ENCODE results near the gene CHRND. TPM values are rescaled to one million over a fixed set of nuclear protein-coding genes. Genes with fewer than 3 reads are reported as not detected.

The CHRND gene
- total and polyA plus RNA-seq, 2 of the 8 experiments (the other 6 are each of a cell fraction or from before 2014, with no cell fraction given) = 0.24 TPM; not detected in 1

DNA sequence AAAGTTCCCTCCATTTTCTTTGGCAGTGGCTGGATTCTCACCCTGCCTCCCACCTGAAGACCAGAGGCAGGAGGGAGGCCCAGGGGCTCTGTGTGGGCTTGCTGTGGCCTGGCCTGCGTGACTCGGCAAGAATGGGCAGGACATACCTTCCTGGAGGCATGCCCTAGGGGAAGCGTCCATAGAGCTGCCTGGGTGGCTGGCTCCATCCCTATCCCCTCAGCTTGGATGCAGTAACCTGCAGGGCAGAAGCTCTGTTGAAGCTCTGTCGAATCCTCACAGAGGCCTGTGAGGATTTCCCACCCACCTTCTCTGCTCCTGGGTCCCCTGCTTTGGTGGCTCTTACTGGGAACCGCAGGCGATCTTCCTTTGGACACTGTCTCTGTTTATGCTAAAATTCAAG is 7.1 kb upstream of the CHRND start:
- Histone ChIP-seq H2BK15ac (ENCODE audit: low read length) (no peak overlapping the region), H3K27me3 (replicated peaks in 1 of 4; ENCODE audit: control insufficient read depth in 3 of 4, extremely low read depth in 1 of 4, insufficient read depth in 3 of 4, low read length in 3 of 4) (peaks cover 18 to 31% (median 29%) of the 10 kb centered on the region in 4 experiments)
- no peak for FAIRE-seq

More for the DNA sequence above, 7.1 kb upstream of the CHRND start:
- Histone ChIP-seq H3K4ac (replicated peaks; ENCODE audit: insufficient read length, low read depth, low read length) (no peak overlapping the region), H3K23me2 (ENCODE audit: low read depth, low read length) (peaks cover 6% of the 10 kb centered on the region; the same call in 1 of the 2 replicates), H2AK5ac (ENCODE audit: low read depth, low read length) (no peak overlapping the region), H3K9ac (replicated peaks in 1 of 4; ENCODE audit: extremely low read depth in 1 of 4, low read depth in 3 of 4, low read length in 3 of 4) (no peak overlapping the region), H3K4me3 (ENCODE audit: extremely low read depth in 1 of 4, insufficient read depth in 2 of 4, low read depth in 3 of 4, low read length in 4 of 4) (no peak overlapping the region), H3K14ac (ENCODE audit: insufficient read length) (no peak overlapping the region), H2BK20ac (ENCODE audit: low read length) (no peak overlapping the region), H4K91ac (replicated peaks; ENCODE audit: insufficient read length, low read length) (peak overlapping the region; percentile 37), H2BK120ac (replicated peaks; ENCODE audit: low read depth, low read length) (no peak overlapping the region), H3K56ac (replicated peaks; ENCODE audit: insufficient read length, low read depth, low read length) (no peak overlapping the region), H3K9me3 (ENCODE audit: insufficient read depth in 2 of 2, low read depth in 1 of 2, low read length in 1 of 2) (no peaks in the 10 kb centered on the region), H4K20me1 (replicated peaks in 1 of 2; ENCODE audit: control insufficient read depth in 1 of 2, insufficient read depth in 2 of 2, low read length in 2 of 2) (peaks cover 1 to 4% of the 10 kb centered on the region in 2 experiments), H3K36me3 (ENCODE audit: control insufficient read depth in 2 of 4, insufficient read depth in 4 of 4, low read length in 3 of 4) (no peaks in the 10 kb centered on the region), H3K79me2 (ENCODE audit: control insufficient read depth in 1 of 2, insufficient read depth in 2 of 2, low read length in 2 of 2) (no peaks in the 10 kb centered on the region), H2BK5ac (ENCODE audit: low read depth, low read length) (0 out of 2 replicates have a peak overlapping the region, but pooled peaks have one; percentile 12), H3K4me1 (replicated peaks in 1 of 4; ENCODE audit: control insufficient read depth in 3 of 4, insufficient read depth in 4 of 4, low read length in 3 of 4) (peaks cover 0 to 15% (median 5%) of the 10 kb centered on the region in 4 experiments; a peak in 5 of 7 replicates), H3K4me2 (ENCODE audit: insufficient read depth in 1 of 2, low read depth in 2 of 2, low read length in 2 of 2) (no peak overlapping the region), H2BK12ac (ENCODE audit: low read depth, low read length) (no peak overlapping the region; the same call in 1 of the 2 replicates), H3K79me1 (ENCODE audit: low read depth, low read length) (no peaks in the 10 kb centered on the region), H2AFZ (ENCODE audit: low read length) (no peak overlapping the region), H4K5ac (ENCODE audit: insufficient read length, low read depth, low read length) (no peak overlapping the region), H4K8ac (ENCODE audit: extremely low read depth, insufficient read depth, low read length) (no peak overlapping the region), H3K23ac (ENCODE audit: insufficient read length) (no peak overlapping the region), H3K18ac (ENCODE audit: extremely low read depth, low read length) (no peak overlapping the region), H3K27ac (ENCODE audit: low read depth, low read length) (no peak overlapping the region)
- CTCF ChIA-PET (ENCODE audit: partially characterized antibody) = interaction anchor here (0.8 to 10.6 kb wide), 13 partner anchors 10 to 183 kb away, joined by 3 to 176 read pairs (median 4); no protein-coding TSS in a partner anchor
- POLR2A ChIA-PET (ENCODE audit: partially characterized antibody) = interaction anchor here (1.1 kb wide), 1 partner anchor 30 kb away, joined by 3 read pairs; no protein-coding TSS in a partner anchor
- TF ChIP-seq JUN (IDR thresholded peaks at IDR 0.05; ENCODE audit: low read depth, low read length) = no peak
- no peak for TF ChIP-seq EGR1 (IDR thresholded peaks at IDR 0.05; ENCODE audit: borderline replicate concordance, low read depth, low read length)
- TF ChIP-seq, protein P1, sequence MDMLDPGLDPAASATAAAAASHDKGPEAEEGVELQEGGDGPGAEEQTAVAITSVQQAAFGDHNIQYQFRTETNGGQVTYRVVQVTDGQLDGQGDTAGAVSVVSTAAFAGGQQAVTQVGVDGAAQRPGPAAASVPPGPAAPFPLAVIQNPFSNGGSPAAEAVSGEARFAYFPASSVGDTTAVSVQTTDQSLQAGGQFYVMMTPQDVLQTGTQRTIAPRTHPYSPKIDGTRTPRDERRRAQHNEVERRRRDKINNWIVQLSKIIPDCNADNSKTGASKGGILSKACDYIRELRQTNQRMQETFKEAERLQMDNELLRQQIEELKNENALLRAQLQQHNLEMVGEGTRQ (IDR thresholded peaks at IDR 0.05; ENCODE audit: low read length) = no peak
- no peak for TF ChIP-seq ASH2L (IDR thresholded peaks at IDR 0.05; ENCODE audit: low read length)
- no peak for TF ChIP-seq YY1 (IDR thresholded peaks at IDR 0.05; ENCODE audit: low read depth, low read length)
- TF ChIP-seq CBX5 (IDR thresholded peaks at IDR 0.05; ENCODE audit: low read depth, low read length) = no peak
- no peak for DNase-seq (ENCODE audit: low read depth in 1 of 2, low spot score in 2 of 2)
- WGBS, 2 experiments (ENCODE audit: extremely low coverage in 1 of 2, insufficient coverage in 1 of 2, insufficient read length in 1 of 2, insufficient replicate concordance in 2 of 2, low coverage in 1 of 2, low lambda C conversion rate in 2 of 2, missing lambda C conversion rate in 1 of 2) = 70% methylated on average over 6 of the region's 6 CpGs; no CpG with 5 or more reads in 1 of the 2 experiments
